GM19328 (cell line): ENCODE results near the gene SFN.

Experiments
- ATAC-seq: cut with Tn5 transposase; IDR thresholded peaks from one replicate; pipeline ENCODE4 v1.9.1; 2021; ENCODE audit warnings: mild to moderate bottlenecking, moderate library complexity; ENCODE audit not compliant: unreplicated experiment

The SFN gene

GRCh38 chr1:26909951-26910342 lies 47.0 kb downstream of the SFN start:
- ATAC-seq = no peak

- no peak for ATAC-seq
These were observed 47.6 kb downstream of the SFN start for GRCh38 chr1:26910343-26911160.

- ATAC-seq = no peak
These were observed 48.6 kb downstream of the SFN start for GRCh38 chr1:26911399-26912146.

- ATAC-seq = no peak
These were observed 49.2 kb downstream of the SFN start for GRCh38 chr1:26912147-26912490.

- ATAC-seq = no peak
These were observed 50.4 kb downstream of the SFN start for GRCh38 chr1:26913389-26913753.
